Fibroblast of skin of abdomen (primary cell): ENCODE results near the gene PFKP. TPM values are rescaled to one million over a fixed set of nuclear protein-coding genes. Genes with fewer than 3 reads are reported as not detected.
A peak's percentile ranks its signal among the peaks of the same experiment; 100 is the strongest.

Experiments used
- DNase-seq: peaks from one replicate; pipeline ENCODE4 v3.0.0-alpha.2; 2013
- polyA plus RNA-seq, 2 experiments: library from polyadenylated mRNA; unstranded; fragments of 120-200 nt; gene quantifications; one replicate each; pipeline ENCODE4 v1.2.1, GENCODE V29; 2013; ENCODE audit not compliant: insufficient read length in 2 of 2

Gene PFKP
- 159 TPM for polyA plus RNA-seq (2013, experiment 1 of 2; ENCODE audit: insufficient read length)
- polyA plus RNA-seq (2013, experiment 2 of 2; ENCODE audit: insufficient read length), result 161 TPM

GRCh38 chr10:3067118-3067858, at the start of gene PFKP:
Gene PFKP, plus strand, starts transcription at chr10:3067548. Its CDS starts 48 bp downstream, at chr10:3067596.
- peak; percentile 33 for DNase-seq

GRCh38 chr10:3018247-3018646, 49.1 kb upstream of the PFKP start:
- DNase-seq, result no peak

GRCh38 chr10:3020311-3020710, 47.0 kb upstream of the PFKP start:
- DNase-seq, result no peak

- no peak for DNase-seq
Measured at GRCh38 chr10:3020881-3021280, 46.5 kb upstream of the PFKP start.

- no peak for DNase-seq
Measured at GRCh38 chr10:3022027-3022426, 45.3 kb upstream of the PFKP start.

GRCh38 chr10:3023892-3024291, 43.5 kb upstream of the PFKP start:
- DNase-seq, result no peak

GRCh38 chr10:3025026-3025683, 42.2 kb upstream of the PFKP start:
- no peak for DNase-seq

GRCh38 chr10:3027866-3028265, 39.5 kb upstream of the PFKP start:
- DNase-seq, result no peak

- DNase-seq, result no peak
Measured at GRCh38 chr10:3028441-3028840, 38.9 kb upstream of the PFKP start.

GRCh38 chr10:3030765-3031164, 36.6 kb upstream of the PFKP start:
- no peak for DNase-seq

- no peak for DNase-seq
Measured at GRCh38 chr10:3031490-3031889, 35.9 kb upstream of the PFKP start.

GRCh38 chr10:3033925-3034324, 33.4 kb upstream of the PFKP start:
- DNase-seq, result no peak

- DNase-seq, result no peak
Measured at GRCh38 chr10:3034616-3035015, 32.7 kb upstream of the PFKP start.

- no peak for DNase-seq
Measured at GRCh38 chr10:3036155-3037021, 31.0 kb upstream of the PFKP start.

- no peak for DNase-seq
Measured at GRCh38 chr10:3037182-3037581, 30.2 kb upstream of the PFKP start.

- no peak for DNase-seq
Measured at GRCh38 chr10:3040069-3040468, 27.3 kb upstream of the PFKP start.

- DNase-seq, result no peak
Measured at GRCh38 chr10:3042589-3042988, 24.8 kb upstream of the PFKP start.

GRCh38 chr10:3043512-3044368, 23.6 kb upstream of the PFKP start:
- DNase-seq, result peak; percentile 82

- peak; percentile 82 for DNase-seq
Measured at GRCh38 chr10:3045471-3046209, 21.7 kb upstream of the PFKP start.

GRCh38 chr10:3046210-3046779, 21.1 kb upstream of the PFKP start:
- DNase-seq, result no peak

- peak; percentile 37 for DNase-seq
Measured at GRCh38 chr10:3046981-3047547, 20.3 kb upstream of the PFKP start.
